Measurements from ENCODE around the gene KCNS3.

Gene KCNS3

GRCh38 chr2:17972991-17973390, 94.5 kb downstream of the KCNS3 start:
- Histone ChIP-seq H3K4me1 (ENCODE audit: insufficient read depth, low read length) (peaks cover 33% of the 10 kb centered on the region), H3K9me3 (ENCODE audit: low read length) (no peaks in the 10 kb centered on the region), H3K9ac (ENCODE audit: low read length) (no peak overlapping the region), H3K27me3 (ENCODE audit: control insufficient read depth in 1 of 2, insufficient read depth in 2 of 2, low read length in 2 of 2) (no peaks in the 10 kb centered on the region), H3K36me3 (ENCODE audit: insufficient read depth, low read length) (no peaks in the 10 kb centered on the region), H3K27ac (ENCODE audit: low read depth, low read length) (no peak overlapping the region), H3K4me3 (ENCODE audit: low read depth in 1 of 2, low read length in 2 of 2) (no peak overlapping the region)

- Histone ChIP-seq H3K4me3 (ENCODE audit: low read depth in 1 of 2, low read length in 2 of 2) (no peak overlapping the region), H3K27me3 (ENCODE audit: control insufficient read depth in 1 of 2, insufficient read depth in 2 of 2, low read length in 2 of 2) (no peaks in the 10 kb centered on the region), H3K27ac (ENCODE audit: low read depth, low read length) (no peak overlapping the region), H3K9me3 (ENCODE audit: low read length) (no peaks in the 10 kb centered on the region), H3K36me3 (ENCODE audit: insufficient read depth, low read length) (no peaks in the 10 kb centered on the region), H3K9ac (ENCODE audit: low read length) (no peak overlapping the region), H3K4me1 (ENCODE audit: insufficient read depth, low read length) (peaks cover 38% of the 10 kb centered on the region)
These were observed 96.9 kb downstream of the KCNS3 start for GRCh38 chr2:17975401-17975800.

GRCh38 chr2:17976871-17977746, 98.6 kb downstream of the KCNS3 start:
- H3K27ac ChIP-seq (ENCODE audit: low read depth, low read length): peak overlapping the region; percentile 35

GRCh38 chr2:17979707-17980106, 101.2 kb downstream of the KCNS3 start:
- no peak overlapping the region for H3K27ac ChIP-seq (ENCODE audit: low read depth, low read length)
- H3K4me1 ChIP-seq (ENCODE audit: insufficient read depth, low read length): peaks cover 25% of the 10 kb centered on the region
- no peaks in the 10 kb centered on the region for H3K9me3 ChIP-seq (ENCODE audit: low read length)
- H3K36me3 ChIP-seq (ENCODE audit: insufficient read depth, low read length): no peaks in the 10 kb centered on the region
- no peak overlapping the region for H3K9ac ChIP-seq (ENCODE audit: low read length)
- H3K4me3 ChIP-seq (ENCODE audit: low read depth in 1 of 2, low read length in 2 of 2): no peak overlapping the region
- H3K27me3 ChIP-seq (ENCODE audit: control insufficient read depth in 1 of 2, insufficient read depth in 2 of 2, low read length in 2 of 2): no peaks in the 10 kb centered on the region

More at GRCh38 chr2:17976871-17977746, 98.6 kb downstream of the KCNS3 start:
- H3K9ac ChIP-seq (ENCODE audit: low read length): no peak overlapping the region
- H3K4me3 ChIP-seq (ENCODE audit: low read depth in 1 of 2, low read length in 2 of 2): no peak overlapping the region
- no peaks in the 10 kb centered on the region for H3K36me3 ChIP-seq (ENCODE audit: insufficient read depth, low read length)
- no peaks in the 10 kb centered on the region for H3K27me3 ChIP-seq (ENCODE audit: control insufficient read depth in 1 of 2, insufficient read depth in 2 of 2, low read length in 2 of 2)
- no peaks in the 10 kb centered on the region for H3K9me3 ChIP-seq (ENCODE audit: low read length)
- H3K4me1 ChIP-seq (ENCODE audit: insufficient read depth, low read length): peaks cover 27% of the 10 kb centered on the region

GRCh38 chr2:17981936-17982335, 103.5 kb downstream of the KCNS3 start:
- no peak overlapping the region for H3K9ac ChIP-seq (ENCODE audit: low read length)
- no peaks in the 10 kb centered on the region for H3K9me3 ChIP-seq (ENCODE audit: low read length)
- no peaks in the 10 kb centered on the region for H3K27me3 ChIP-seq (ENCODE audit: control insufficient read depth in 1 of 2, insufficient read depth in 2 of 2, low read length in 2 of 2)
- peaks cover 16% of the 10 kb centered on the region for H3K4me1 ChIP-seq (ENCODE audit: insufficient read depth, low read length)
- no peaks in the 10 kb centered on the region for H3K36me3 ChIP-seq (ENCODE audit: insufficient read depth, low read length)
- H3K4me3 ChIP-seq (ENCODE audit: low read depth in 1 of 2, low read length in 2 of 2): no peak overlapping the region
- H3K27ac ChIP-seq (ENCODE audit: low read depth, low read length): no peak overlapping the region
